Kidney (tissue), 14 donors: ENCODE data around the gene HTT-AS. TPM values are rescaled to one million over a fixed set of nuclear protein-coding genes. Genes with fewer than 3 reads are reported as not detected.

ENCODE experiments used
- DNase-seq, 5 donors: peaks; one replicate each; pipeline ENCODE4 v3.0.0-alpha.2; 2013 to 2020
- FAIRE-seq: peaks from 2 replicates; lab custom pipeline; 2012; peaks lifted over from hg19 to GRCh38; lab: Jason Lieb, UNC
- H3K27ac ChIP-seq, 2 donors: one replicate each; pipeline ENCODE4 v1.7.0; 2013; ENCODE audit warnings: low read depth in 2 of 2, low read length in 2 of 2, inconsistent platforms in 1 of 2
- H3K27me3 ChIP-seq: one replicate; pipeline ENCODE4 v1.7.1; 2013; ENCODE audit warnings: low read length, inconsistent platforms; ENCODE audit not compliant: control insufficient read depth, insufficient read depth
- H3K36me3 ChIP-seq, 3 donors: one replicate each; pipeline versions ENCODE4 v1.7.0 to v1.7.1; 2013; ENCODE audit warnings: low read length in 3 of 3, control low read depth in 1 of 3, inconsistent platforms in 1 of 3; ENCODE audit not compliant: insufficient read depth in 3 of 3, control insufficient read depth in 2 of 3
- H3K4me1 ChIP-seq, 3 donors: one replicate each; pipeline versions ENCODE4 v1.7.0 to v1.7.1; 2013; ENCODE audit warnings: low read length in 3 of 3, inconsistent platforms in 1 of 3, low read depth in 1 of 3; ENCODE audit not compliant: control insufficient read depth in 2 of 3, insufficient read depth in 2 of 3
- H3K4me3 ChIP-seq, 3 donors: one replicate each; pipeline versions ENCODE4 v1.7.0 to v1.8.1; 2013; ENCODE audit warnings: low read length in 3 of 3, control low read depth in 1 of 3, inconsistent platforms in 1 of 3
- H3K9ac ChIP-seq, 3 donors: one replicate each; pipeline versions ENCODE4 v1.7.0 to v1.7.1; 2013; ENCODE audit warnings: low read length in 3 of 3, control low read depth in 1 of 3, inconsistent platforms in 1 of 3
- H3K9me3 ChIP-seq, 3 donors: one replicate each; pipeline versions ENCODE4 v1.7.0 to v1.7.1; 2013; ENCODE audit warnings: low read length in 3 of 3, control low read depth in 1 of 3, inconsistent platforms in 1 of 3; ENCODE audit not compliant: control insufficient read depth in 2 of 3, insufficient read depth in 1 of 3
- intact Hi-C: fragments of 100-400 bp; cut with DNase I; formaldehyde crosslinking; loops from one replicate; pipeline ENCODE4 v1.11.1; 2022
- polyA plus RNA-seq: library from polyadenylated mRNA; stranded (reverse); fragments of 350-450 nt; fragmentation: Illumina TruSeq; extraction: RNeasy Lipid Tissue Mini Kit (QIAGEN cat#74804); gene quantifications from one replicate; pipeline ENCODE4 v1.2.3, GENCODE V29; 2014; ENCODE audit warnings: low read depth, low replicate concordance; ENCODE audit not compliant: insufficient read depth
- total RNA-seq: library from RNA; stranded (reverse); fragmentation: NEBNext Ultra II Directional; extraction: Animal tissue kit (Norgen Biotek cat#: 25700); gene quantifications from one replicate; pipeline ENCODE4 v1.2.1, GENCODE V29; 2021
- TF ChIP-seq, protein P1 (sequence below): IDR thresholded peaks from 3 replicates; pipeline ENCODE4 v1.5.1; 2012; ENCODE audit warnings: mild to moderate bottlenecking, moderate library complexity, borderline replicate concordance; ENCODE audit not compliant: insufficient read depth; ENCODE audit errors: extremely low read depth
- donor health status: control.
- donor health status: control.
- donor health status: control.
- donor health status: control.
- donor health status: control.
- donor health status: DM: yes; HTN: yes; CAD: no.
- donor health status: Normal renal cell carcinoma (clear cell type).

Gene HTT-AS
- total and polyA plus RNA-seq, 2 donors from 2014 or later, result not detected

DNA sequence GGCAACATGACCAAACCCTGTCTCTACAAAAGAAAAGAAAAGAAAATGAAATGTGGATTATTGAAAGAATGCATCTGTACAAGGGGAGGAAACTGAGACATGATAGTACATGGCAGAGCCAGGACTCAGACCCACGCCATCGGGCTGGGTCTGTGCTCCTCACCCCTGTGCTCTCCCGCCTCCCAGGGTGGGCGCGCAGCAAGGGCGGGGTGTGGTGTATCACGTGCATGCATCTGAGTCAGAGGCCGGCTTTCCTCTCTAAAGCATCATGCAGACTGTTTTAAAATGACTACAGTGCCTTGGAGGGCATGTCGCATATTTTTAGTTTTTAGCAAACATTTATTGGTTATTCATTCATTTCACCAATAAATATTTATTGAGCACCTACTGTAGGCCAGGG, 47.8 kb downstream of the HTT-AS start:
- intact Hi-C loops, result no loop called here
- Histone ChIP-seq H3K27ac (no peak overlapping the region), H3K4me1 (no peaks in the 10 kb centered on the region), H3K4me3 (no peak overlapping the region), H3K9ac (no peak overlapping the region), H3K9me3 (no peaks in the 10 kb centered on the region), H3K27me3 (no peaks in the 10 kb centered on the region), H3K36me3 (no peaks in the 10 kb centered on the region)
- no peak for FAIRE-seq
- DNase-seq, result peak in 1 of 5 donors; percentile 42
- TF ChIP-seq, protein P1, sequence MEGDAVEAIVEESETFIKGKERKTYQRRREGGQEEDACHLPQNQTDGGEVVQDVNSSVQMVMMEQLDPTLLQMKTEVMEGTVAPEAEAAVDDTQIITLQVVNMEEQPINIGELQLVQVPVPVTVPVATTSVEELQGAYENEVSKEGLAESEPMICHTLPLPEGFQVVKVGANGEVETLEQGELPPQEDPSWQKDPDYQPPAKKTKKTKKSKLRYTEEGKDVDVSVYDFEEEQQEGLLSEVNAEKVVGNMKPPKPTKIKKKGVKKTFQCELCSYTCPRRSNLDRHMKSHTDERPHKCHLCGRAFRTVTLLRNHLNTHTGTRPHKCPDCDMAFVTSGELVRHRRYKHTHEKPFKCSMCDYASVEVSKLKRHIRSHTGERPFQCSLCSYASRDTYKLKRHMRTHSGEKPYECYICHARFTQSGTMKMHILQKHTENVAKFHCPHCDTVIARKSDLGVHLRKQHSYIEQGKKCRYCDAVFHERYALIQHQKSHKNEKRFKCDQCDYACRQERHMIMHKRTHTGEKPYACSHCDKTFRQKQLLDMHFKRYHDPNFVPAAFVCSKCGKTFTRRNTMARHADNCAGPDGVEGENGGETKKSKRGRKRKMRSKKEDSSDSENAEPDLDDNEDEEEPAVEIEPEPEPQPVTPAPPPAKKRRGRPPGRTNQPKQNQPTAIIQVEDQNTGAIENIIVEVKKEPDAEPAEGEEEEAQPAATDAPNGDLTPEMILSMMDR, result no peak

DNA sequence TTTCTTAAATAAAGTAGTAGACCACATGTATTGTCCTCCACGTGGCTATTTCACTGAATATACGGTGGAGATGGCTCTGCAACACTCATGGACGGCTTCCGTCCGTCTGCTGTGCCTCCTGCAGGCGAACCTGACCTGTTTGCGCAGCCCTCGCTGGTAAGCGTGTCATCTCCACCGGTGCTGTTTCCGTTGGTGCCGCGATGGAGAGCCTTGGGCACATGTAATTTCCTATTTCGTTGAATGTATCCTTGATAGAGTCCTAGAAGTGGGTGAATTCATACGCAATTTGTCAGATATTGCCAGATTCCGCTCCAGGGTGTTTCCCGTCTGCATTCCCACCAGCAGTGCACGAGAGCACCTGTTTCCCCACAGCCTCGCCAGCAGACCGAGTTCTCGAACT, 48.5 kb downstream of the HTT-AS start:
- TF ChIP-seq, protein P1, result no peak
- Histone ChIP-seq H3K27ac (no peak overlapping the region), H3K4me1 (no peaks in the 10 kb centered on the region), H3K9ac (no peak overlapping the region), H3K36me3 (no peaks in the 10 kb centered on the region), H3K4me3 (no peak overlapping the region), H3K27me3 (no peaks in the 10 kb centered on the region), H3K9me3 (no peaks in the 10 kb centered on the region)
- intact Hi-C loops, result no loop called here
- DNase-seq (peak in 1 of 5 donors; percentile 38), FAIRE-seq (no peak)

DNA sequence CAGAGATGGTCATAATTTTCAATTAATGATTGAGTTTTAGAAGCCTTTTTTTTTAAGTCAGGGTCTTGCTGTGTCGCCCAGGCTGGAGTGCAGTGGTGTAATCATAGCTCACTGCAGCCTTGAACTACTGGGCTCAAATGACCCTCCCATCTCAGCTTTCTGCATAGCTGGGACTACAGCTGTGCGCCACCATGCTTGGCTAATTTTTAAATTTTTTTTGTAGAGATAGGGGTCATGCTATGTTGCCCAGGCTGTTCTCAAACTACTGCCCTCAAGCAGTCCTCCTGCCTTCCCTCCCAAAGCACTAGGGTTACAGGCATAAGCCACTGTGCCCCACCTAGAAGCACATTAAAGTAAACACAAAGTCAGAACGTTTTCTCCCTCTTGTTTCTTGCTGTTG, 51.7 kb downstream of the HTT-AS start:
- FAIRE-seq (no peak), DNase-seq (no peak)
- Histone ChIP-seq H3K36me3 (no peaks in the 10 kb centered on the region), H3K27ac (no peak overlapping the region), H3K9ac (no peak overlapping the region), H3K27me3 (no peaks in the 10 kb centered on the region), H3K9me3 (no peaks in the 10 kb centered on the region), H3K4me3 (no peak overlapping the region), H3K4me1 (no peaks in the 10 kb centered on the region)
- TF ChIP-seq, protein P1, result no peak
- intact Hi-C loops, result no loop called here

DNA sequence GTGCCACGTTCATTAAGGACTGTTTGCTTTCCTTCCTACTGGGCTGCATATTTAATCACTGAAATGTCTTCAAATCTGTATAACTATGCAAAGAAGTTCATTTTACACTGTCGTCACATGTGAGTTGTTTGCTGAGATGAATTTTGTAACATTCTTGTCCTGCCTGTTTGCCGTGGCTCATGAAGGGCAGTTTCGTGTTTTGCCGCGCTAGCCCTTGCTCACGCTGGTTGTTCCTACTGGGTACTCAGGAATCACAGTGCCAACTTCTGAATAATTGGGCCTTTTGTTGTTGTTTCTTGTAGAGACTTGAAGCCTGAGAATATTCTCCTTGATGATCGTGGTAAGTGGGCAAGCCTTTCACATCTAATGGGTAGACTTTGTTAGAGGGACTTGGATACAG, 52.2 kb downstream of the HTT-AS start:
- intact Hi-C loops, result no loop called here
- DNase-seq (no peak), FAIRE-seq (no peak)
- Histone ChIP-seq H3K27me3 (no peaks in the 10 kb centered on the region), H3K36me3 (no peaks in the 10 kb centered on the region), H3K4me1 (no peaks in the 10 kb centered on the region), H3K9ac (no peak overlapping the region), H3K9me3 (no peaks in the 10 kb centered on the region), H3K4me3 (no peak overlapping the region), H3K27ac (no peak overlapping the region)
- TF ChIP-seq, protein P1, result no peak
